Endothelial cell of umbilical vein (primary cell): ENCODE results near the gene MMP19. TPM values are rescaled to one million over a fixed set of nuclear protein-coding genes. Genes with fewer than 3 reads are reported as not detected.

Experiments
- BruUV-seq: library from RNA; stranded (reverse); fragments of 400-500 nt; replicated peaks from 2 replicates; lab custom pipeline; 2021; lab: Mats Ljungman, UMichigan
- CTCF ChIA-PET: fragments of 300-600, 350-600 bp; sonication (Branson Sonifier 250); formaldehyde crosslinking; loops from one replicate; lab custom pipeline; 2021; ENCODE audit warnings: antibody characterized with exemption, inconsistent platforms; lab: Charles Lee
- POLR2A ChIA-PET: fragments of 300-600, 350-600 bp; sonication (Branson Sonifier 250); formaldehyde crosslinking; loops from one replicate; lab custom pipeline; 2021; ENCODE audit warnings: antibody characterized with exemption, inconsistent platforms; lab: Charles Lee
- DNase-seq: peaks from one replicate; pipeline ENCODE4 v3.0.0-alpha.2; 2011; ENCODE audit warnings: low read depth, low spot score
- FAIRE-seq: peaks from 2 replicates; lab custom pipeline; 2011; peaks lifted over from hg19 to GRCh38; lab: Jason Lieb, UNC
- H2AFZ ChIP-seq: 2 replicates; pipeline ENCODE4 v1.6.0; 2012; ENCODE audit warnings: low read depth, low read length, control low read depth, inconsistent platforms
- H3K27ac ChIP-seq: 2 replicates; pipeline ENCODE4 v1.5.1; 2011; ENCODE audit warnings: low read depth, mild to moderate bottlenecking, control low read depth, low read length, moderate library complexity; ENCODE audit not compliant: insufficient read depth
- H3K27me3 ChIP-seq, 2 experiments: 2 replicates each; pipeline versions ENCODE4 v1.6.0 to v1.6.1; 2011; ENCODE audit warnings: low read length in 2 of 2, mixed read lengths in 1 of 2; ENCODE audit not compliant: control insufficient read depth in 2 of 2, insufficient read depth in 2 of 2
- H3K36me3 ChIP-seq, 2 experiments: 2 replicates in 1 of 2; 3 replicates in 1 of 2; pipeline ENCODE4 v1.5.1; 2011; ENCODE audit warnings: low read length in 2 of 2, mild to moderate bottlenecking in 1 of 2, moderate library complexity in 1 of 2; ENCODE audit not compliant: control insufficient read depth in 2 of 2, insufficient read depth in 2 of 2; ENCODE audit errors: extremely low read depth in 1 of 2
- H3K4me1 ChIP-seq: 3 replicates; pipeline ENCODE4 v1.5.1; 2011; ENCODE audit warnings: mild to moderate bottlenecking, low read length; ENCODE audit not compliant: control insufficient read depth, insufficient read depth; ENCODE audit errors: extremely low read depth
- H3K4me2 ChIP-seq: 2 replicates; pipeline ENCODE4 v1.6.1; 2011; ENCODE audit warnings: low read length, control low read depth, mixed read lengths; ENCODE audit not compliant: insufficient read depth
- H3K4me3 ChIP-seq, 3 experiments: fragments of 200-600 bp in 1 of 3; sonication (generic), shearing (Covaris generic) in 1 of 3; replicated peaks in 1 of 3; 2 replicates each; pipeline ENCODE4 v1.5.1; 2011 to 2016; ENCODE audit warnings: control low read depth in 3 of 3, low read length in 3 of 3, mild to moderate bottlenecking in 2 of 3, inconsistent platforms in 1 of 3, low read depth in 1 of 3, moderate library complexity in 1 of 3; ENCODE audit not compliant: insufficient read depth in 1 of 3
- H3K79me2 ChIP-seq: 2 replicates; pipeline ENCODE4 v1.6.0; 2012; ENCODE audit warnings: low read length, inconsistent platforms; ENCODE audit not compliant: control insufficient read depth, insufficient read depth
- H3K9ac ChIP-seq: replicated peaks from 2 replicates; pipeline ENCODE3; 2011; ENCODE audit warnings: low read length, control low read depth; ENCODE audit not compliant: insufficient read depth; ENCODE audit errors: extremely low read depth
- H3K9me1 ChIP-seq: replicated peaks from 3 replicates; pipeline ENCODE4 v1.6.0; 2011; ENCODE audit warnings: mild to moderate bottlenecking, low read length; ENCODE audit not compliant: control insufficient read depth, insufficient read depth; ENCODE audit errors: extremely low read depth
- H3K9me3 ChIP-seq: replicated peaks from 2 replicates; pipeline ENCODE4 v1.5.1; 2012; ENCODE audit warnings: low read length, inconsistent platforms; ENCODE audit not compliant: control insufficient read depth, insufficient read depth
- H4K20me1 ChIP-seq: replicated peaks from 2 replicates; pipeline ENCODE3; 2011; ENCODE audit warnings: mild to moderate bottlenecking, low read length; ENCODE audit not compliant: control insufficient read depth, insufficient read depth; ENCODE audit errors: extremely low read depth
- EZH2 ChIP-seq: IDR thresholded peaks from 2 replicates; pipeline ENCODE4 v1.6.1; 2012; ENCODE audit warnings: borderline replicate concordance, low read depth, mild to moderate bottlenecking, moderate library complexity, low read length, inconsistent platforms; ENCODE audit not compliant: severe bottlenecking
- FOS ChIP-seq: IDR thresholded peaks from 2 replicates; pipeline ENCODE4 v1.6.1; 2011; ENCODE audit warnings: mild to moderate bottlenecking, low read length, moderate library complexity, borderline replicate concordance; ENCODE audit not compliant: insufficient read depth
- GATA2 ChIP-seq: IDR thresholded peaks from 2 replicates; pipeline ENCODE4 v1.7.0; 2011; ENCODE audit warnings: low read depth, mild to moderate bottlenecking, moderate library complexity, mixed read lengths, low read length; ENCODE audit not compliant: insufficient read length, insufficient read depth
- JUN ChIP-seq: IDR thresholded peaks from 2 replicates; pipeline ENCODE4 v1.6.1; 2011; ENCODE audit warnings: borderline replicate concordance, low read depth; ENCODE audit not compliant: insufficient read length, insufficient read depth
- MAX ChIP-seq: IDR thresholded peaks from 2 replicates; pipeline ENCODE4 v1.6.1; 2011; ENCODE audit not compliant: insufficient read depth, insufficient read length
- MYC ChIP-seq: IDR thresholded peaks from one replicate; pipeline ENCODE4 v1.6.1; 2011; ENCODE audit warnings: mild to moderate bottlenecking, low read depth, low read length
- POLR2A ChIP-seq: IDR thresholded peaks from 2 replicates; pipeline ENCODE4 v1.6.1; 2012; ENCODE audit warnings: low read depth, mild to moderate bottlenecking, control low read depth, low read length
- POLR2AphosphoS5 ChIP-seq: IDR thresholded peaks from 2 replicates; pipeline ENCODE4 v1.6.1; 2012; ENCODE audit warnings: low read depth, mild to moderate bottlenecking, control low read depth, low read length, moderate library complexity; ENCODE audit not compliant: insufficient read depth
- dilution Hi-C: fragments of 300-500 bp; cut with MboI; formaldehyde crosslinking; loops from one replicate; pipeline ENCODE4 v1.15.0; 2019; ENCODE audit warnings: low sequenced_read_pairs; ENCODE audit not compliant: extremely low pct_ligation_motif_present
- intact Hi-C: fragments of 100-400 bp; cut with micrococcal nuclease; formaldehyde crosslinking; loops from one replicate; pipeline ENCODE4 v1.10.0; 2022
- polyA plus RNA-seq, 4 experiments: library from polyadenylated mRNA; depleted of rRNA in 3 of 4; stranded (reverse) in 3 of 4; unstranded in 1 of 4; fragments of >200 nt; gene quantifications; 2 replicates each; pipeline versions ENCODE4 v1.2.1 to v1.2.3, GENCODE V29; 2011 to 2012; ENCODE audit warnings: missing spikeins in 1 of 4
- total RNA-seq: library from RNA; stranded (reverse); gene quantifications from 2 replicates; pipeline ENCODE4 v1.2.3, GENCODE V29; 2021
- TF ChIP-seq, protein P1 (sequence below), 2 donors: IDR thresholded peaks; 1 replicate in 1 of 2; 2 replicates in 1 of 2; pipeline ENCODE4 v1.5.1; 2011; ENCODE audit warnings: low read length in 2 of 2, mild to moderate bottlenecking in 2 of 2, moderate library complexity in 2 of 2, control low read depth in 1 of 2, inconsistent platforms in 1 of 2, low read depth in 1 of 2; ENCODE audit not compliant: insufficient read depth in 1 of 2; ENCODE audit errors: extremely low read depth in 1 of 2

The MMP19 gene
- total and polyA plus RNA-seq, 2 donors (not counting 3 experiments of a cell fraction or from before 2014, with no cell fraction given) = 0.31 to 1.6 TPM

DNA sequence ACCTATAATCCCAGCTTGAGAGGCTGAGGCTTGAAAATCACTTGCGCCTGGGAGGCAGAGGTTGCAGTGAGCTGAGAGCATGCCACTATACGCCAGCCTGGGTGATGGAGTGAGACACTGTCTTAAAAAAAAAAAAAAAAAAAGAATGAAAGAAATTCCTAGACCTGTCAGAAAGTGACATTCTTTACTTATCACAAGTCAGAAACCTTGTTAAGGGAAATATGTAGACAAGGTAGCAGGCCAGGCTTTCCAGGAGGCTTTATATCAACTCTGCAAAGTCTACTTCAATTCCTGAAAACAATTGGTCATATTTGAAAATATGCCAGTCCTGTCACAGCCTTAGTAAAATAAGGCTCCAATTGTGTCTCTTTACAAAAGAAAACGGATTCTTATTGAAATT is 19.1 kb upstream of the MMP19 start:
- Histone ChIP-seq H3K36me3 (no peaks in the 10 kb centered on the region), H3K9me1 (no peaks in the 10 kb centered on the region), H3K9ac (no peak overlapping the region), H3K9me3 (no peaks in the 10 kb centered on the region), H3K27me3 (no peaks in the 10 kb centered on the region), H3K79me2 (no peaks in the 10 kb centered on the region), H3K4me2 (no peak overlapping the region), H3K4me1 (no peaks in the 10 kb centered on the region), H4K20me1 (no peaks in the 10 kb centered on the region), H2AFZ (no peak overlapping the region), H3K27ac (no peak overlapping the region), H3K4me3 (no peak overlapping the region)
- no TSS peak for BruUV-seq
- TF ChIP-seq MYC = no peak
- no peak for TF ChIP-seq GATA2
- TF ChIP-seq, protein P1, sequence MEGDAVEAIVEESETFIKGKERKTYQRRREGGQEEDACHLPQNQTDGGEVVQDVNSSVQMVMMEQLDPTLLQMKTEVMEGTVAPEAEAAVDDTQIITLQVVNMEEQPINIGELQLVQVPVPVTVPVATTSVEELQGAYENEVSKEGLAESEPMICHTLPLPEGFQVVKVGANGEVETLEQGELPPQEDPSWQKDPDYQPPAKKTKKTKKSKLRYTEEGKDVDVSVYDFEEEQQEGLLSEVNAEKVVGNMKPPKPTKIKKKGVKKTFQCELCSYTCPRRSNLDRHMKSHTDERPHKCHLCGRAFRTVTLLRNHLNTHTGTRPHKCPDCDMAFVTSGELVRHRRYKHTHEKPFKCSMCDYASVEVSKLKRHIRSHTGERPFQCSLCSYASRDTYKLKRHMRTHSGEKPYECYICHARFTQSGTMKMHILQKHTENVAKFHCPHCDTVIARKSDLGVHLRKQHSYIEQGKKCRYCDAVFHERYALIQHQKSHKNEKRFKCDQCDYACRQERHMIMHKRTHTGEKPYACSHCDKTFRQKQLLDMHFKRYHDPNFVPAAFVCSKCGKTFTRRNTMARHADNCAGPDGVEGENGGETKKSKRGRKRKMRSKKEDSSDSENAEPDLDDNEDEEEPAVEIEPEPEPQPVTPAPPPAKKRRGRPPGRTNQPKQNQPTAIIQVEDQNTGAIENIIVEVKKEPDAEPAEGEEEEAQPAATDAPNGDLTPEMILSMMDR (IDR thresholded peaks at IDR 0.05; ENCODE audit: extremely low read depth in 1 of 2, insufficient read depth in 1 of 2, low read depth in 1 of 2, low read length in 2 of 2) = no peak
- TF ChIP-seq POLR2AphosphoS5 = no peak
- intact Hi-C loops (no loop called here), dilution Hi-C loops (no loop called here)
- POLR2A ChIA-PET = no interaction called here
- DNase-seq (no peak), FAIRE-seq (no peak)
- CTCF ChIA-PET = no interaction called here

DNA sequence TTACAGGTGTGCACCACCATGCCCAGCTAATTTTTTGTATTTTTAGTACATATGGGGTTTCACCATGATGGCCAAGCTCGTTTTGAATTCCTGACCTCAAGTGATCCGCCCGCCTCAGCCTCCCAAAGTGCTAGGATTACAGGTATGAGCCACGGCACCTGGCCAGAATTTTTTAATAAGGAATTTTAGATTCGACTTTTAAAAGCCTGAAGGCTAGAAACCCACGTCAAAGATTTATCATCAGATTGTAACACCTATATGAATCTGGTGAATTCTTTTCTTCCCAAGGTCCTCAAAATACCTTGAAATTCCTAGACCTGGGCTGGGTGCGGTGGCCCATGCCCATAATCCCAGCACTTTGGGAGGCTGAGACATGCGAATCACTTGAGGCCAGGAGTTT is 18.7 kb upstream of the MMP19 start:
- Histone ChIP-seq H3K9ac (no peak overlapping the region), H3K4me1 (no peaks in the 10 kb centered on the region), H3K9me3 (no peaks in the 10 kb centered on the region), H3K4me3 (no peak overlapping the region), H3K9me1 (no peaks in the 10 kb centered on the region), H3K27ac (no peak overlapping the region), H3K27me3 (no peaks in the 10 kb centered on the region), H4K20me1 (no peaks in the 10 kb centered on the region), H3K36me3 (no peaks in the 10 kb centered on the region), H3K79me2 (no peaks in the 10 kb centered on the region), H3K4me2 (no peak overlapping the region), H2AFZ (no peak overlapping the region)
- CTCF ChIA-PET = interaction anchor here (1.0 kb wide), 1 partner anchor 12 kb away, joined by 5 read pairs; no protein-coding TSS in a partner anchor
- no peak for DNase-seq
- no peak for TF ChIP-seq EZH2
- no peak for TF ChIP-seq FOS
- no peak for TF ChIP-seq POLR2A
- no peak for TF ChIP-seq GATA2
- TF ChIP-seq JUN = no peak
- TF ChIP-seq, protein P1 (IDR thresholded peaks at IDR 0.05; ENCODE audit: extremely low read depth in 1 of 2, insufficient read depth in 1 of 2, low read depth in 1 of 2, low read length in 2 of 2) = no peak
- TF ChIP-seq POLR2AphosphoS5 = no peak
- TF ChIP-seq MYC = no peak
- no peak for TF ChIP-seq MAX
- intact Hi-C loops = no loop called here
- FAIRE-seq = no peak
- BruUV-seq = no TSS peak
- POLR2A ChIA-PET = no interaction called here
- dilution Hi-C loops = no loop called here
